ENCODE data around the gene PARVB. TPM values are rescaled to one million over a fixed set of nuclear protein-coding genes. Genes with fewer than 3 reads are reported as not detected.

The PARVB gene
- total and polyA plus RNA-seq, 2 of the 8 experiments (the other 6 are each of a cell fraction or from before 2014, with no cell fraction given): 14.5 to 18.6 TPM

DNA sequence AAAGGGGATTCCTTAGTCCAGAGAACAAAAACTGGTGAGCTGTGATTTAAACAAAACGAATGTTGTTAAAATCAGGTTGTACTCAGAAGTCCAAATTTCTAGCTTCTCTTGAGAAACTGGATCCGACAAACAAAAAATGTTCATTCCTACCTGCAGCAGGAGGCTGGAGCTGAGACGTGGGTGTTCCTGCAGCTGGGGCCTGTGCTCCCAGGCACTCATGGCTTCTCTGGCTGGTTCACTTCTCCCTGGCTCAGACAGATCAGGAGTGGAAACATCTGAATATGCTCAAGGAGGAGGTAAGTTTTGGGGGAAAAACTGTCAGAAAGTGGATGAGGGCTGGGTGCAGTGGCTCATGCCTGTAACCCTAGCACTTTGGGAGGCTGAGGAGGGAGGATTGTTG, 24.7 kb upstream of the PARVB start:
- no peak overlapping the region for H2AFZ ChIP-seq (ENCODE audit: low read length)
- POLR2A ChIA-PET (ENCODE audit: partially characterized antibody): no interaction called here
- no peak for DNase-seq (ENCODE audit: low read depth in 1 of 2, low spot score in 2 of 2)

More for the DNA sequence above, 24.7 kb upstream of the PARVB start:
- H2BK15ac ChIP-seq (ENCODE audit: low read length): no peak overlapping the region
- H3K23me2 ChIP-seq (ENCODE audit: low read depth, low read length): no peaks in the 10 kb centered on the region
- H4K20me1 ChIP-seq (replicated peaks in 1 of 2; ENCODE audit: control insufficient read depth in 1 of 2, insufficient read depth in 2 of 2, low read length in 2 of 2): peaks cover 0 to 6% of the 10 kb centered on the region in 2 experiments
- H3K4me3 ChIP-seq (ENCODE audit: extremely low read depth in 1 of 4, insufficient read depth in 2 of 4, low read depth in 3 of 4, low read length in 4 of 4): no peak overlapping the region
- H4K91ac ChIP-seq (replicated peaks; ENCODE audit: insufficient read length, low read length): no peak overlapping the region
- H3K36me3 ChIP-seq (ENCODE audit: control insufficient read depth in 2 of 4, insufficient read depth in 4 of 4, low read length in 3 of 4): peaks cover 0 to 10% (median 2%) of the 10 kb centered on the region in 4 experiments; a peak in 5 of 8 replicates
- no peak overlapping the region for H2BK12ac ChIP-seq (ENCODE audit: low read depth, low read length)
- no peaks in the 10 kb centered on the region for H3K79me1 ChIP-seq (ENCODE audit: low read depth, low read length)
- no peak overlapping the region for H3K23ac ChIP-seq (ENCODE audit: insufficient read length)
- no peak overlapping the region for H3K27ac ChIP-seq (ENCODE audit: low read depth, low read length)
- H2AK5ac ChIP-seq (ENCODE audit: low read depth, low read length): no peak overlapping the region
- CTCF ChIA-PET (ENCODE audit: partially characterized antibody): interaction anchor here (0.7 to 3.1 kb wide), 7 partner anchors 15 to 567 kb away, joined by 3 to 13 read pairs (median 3); no protein-coding TSS in a partner anchor
- H3K4ac ChIP-seq (replicated peaks; ENCODE audit: insufficient read length, low read depth, low read length): no peak overlapping the region
- H2BK120ac ChIP-seq (replicated peaks; ENCODE audit: low read depth, low read length): no peak overlapping the region
- H3K79me2 ChIP-seq (ENCODE audit: control insufficient read depth in 1 of 2, insufficient read depth in 2 of 2, low read length in 2 of 2): no peaks in the 10 kb centered on the region
- no peak overlapping the region for H4K8ac ChIP-seq (ENCODE audit: extremely low read depth, insufficient read depth, low read length)
- H2BK20ac ChIP-seq (ENCODE audit: low read length): no peak overlapping the region
- no peak overlapping the region for H3K14ac ChIP-seq (ENCODE audit: insufficient read length)
- TF ChIP-seq NANOG (IDR thresholded peaks at IDR 0.05; ENCODE audit: insufficient read depth, low read depth, low read length, poor library complexity, severe bottlenecking): no peak
- TF ChIP-seq TAF1 (IDR thresholded peaks at IDR 0.05; ENCODE audit: low read depth, low read length): no peak
- H2BK5ac ChIP-seq (ENCODE audit: low read depth, low read length): no peak overlapping the region
- H3K4me2 ChIP-seq (ENCODE audit: insufficient read depth in 1 of 2, low read depth in 2 of 2, low read length in 2 of 2): no peak overlapping the region
- H3K9ac ChIP-seq (replicated peaks in 1 of 4; ENCODE audit: extremely low read depth in 1 of 4, low read depth in 3 of 4, low read length in 3 of 4): no peak overlapping the region
- H3K9me3 ChIP-seq (ENCODE audit: insufficient read depth in 2 of 2, low read depth in 1 of 2, low read length in 1 of 2): no peaks in the 10 kb centered on the region
- no peak overlapping the region for H3K18ac ChIP-seq (ENCODE audit: extremely low read depth, low read length)
- WGBS, 2 experiments (ENCODE audit: extremely low coverage in 1 of 2, insufficient coverage in 1 of 2, insufficient read length in 1 of 2, insufficient replicate concordance in 2 of 2, low coverage in 1 of 2, low lambda C conversion rate in 2 of 2, missing lambda C conversion rate in 1 of 2): 83% methylated on average over 3 of the region's 3 CpGs; no CpG with 5 or more reads in 1 of the 2 experiments
- no peak for FAIRE-seq
- H3K4me1 ChIP-seq (replicated peaks in 1 of 4; ENCODE audit: control insufficient read depth in 3 of 4, insufficient read depth in 4 of 4, low read length in 3 of 4): no peaks in the 10 kb centered on the region
- H4K5ac ChIP-seq (ENCODE audit: insufficient read length, low read depth, low read length): no peak overlapping the region
- H3K56ac ChIP-seq (replicated peaks; ENCODE audit: insufficient read length, low read depth, low read length): no peak overlapping the region
- H3K27me3 ChIP-seq (replicated peaks in 1 of 4; ENCODE audit: control insufficient read depth in 3 of 4, extremely low read depth in 1 of 4, insufficient read depth in 3 of 4, low read length in 3 of 4): no peaks in the 10 kb centered on the region; a peak in 1 of 7 replicates
